Islet of Langerhans (tissue), 1 donor: ENCODE measurements around the gene FRMD5.
"Not testable (repeated sequence)": the region's sequence is repeated elsewhere in the genome, so short reads cannot be mapped to it uniquely, and the experiment has no call there.

ENCODE experiments used
- FAIRE-seq: peaks from one replicate; lab custom pipeline; 2011; peaks lifted over from hg19 to GRCh38; lab: Jason Lieb, UNC

FRMD5 gene

DNA sequence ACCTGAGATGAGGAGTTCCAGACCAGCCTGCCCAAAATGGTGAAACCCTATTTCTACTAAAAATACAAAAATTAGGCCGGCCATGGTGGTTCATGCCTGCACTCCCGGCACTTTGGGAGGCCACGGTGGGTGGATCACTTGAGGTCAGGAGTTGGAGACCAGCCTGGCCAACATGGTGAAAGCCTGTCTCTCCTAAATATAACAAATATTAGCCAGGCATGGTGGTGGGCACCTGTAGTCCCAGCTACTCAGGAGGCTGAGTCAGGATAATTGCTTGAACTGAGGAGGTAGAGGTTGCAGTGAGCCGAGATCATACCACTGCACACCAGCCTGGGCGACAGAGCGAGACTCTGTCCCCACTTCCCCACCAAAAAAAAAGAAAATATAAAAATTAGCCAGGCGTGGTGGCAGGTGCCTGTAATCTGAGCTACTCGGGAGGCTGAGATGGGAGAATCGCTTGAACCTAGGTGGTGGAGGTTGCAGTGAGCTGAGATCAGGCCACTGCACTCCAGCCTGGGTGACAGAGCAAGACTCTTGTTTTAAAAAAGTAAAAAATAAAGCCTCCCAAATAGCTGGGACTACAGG, 364.3 kb downstream of the FRMD5 start:
- FAIRE-seq: not testable (repeated sequence)

DNA sequence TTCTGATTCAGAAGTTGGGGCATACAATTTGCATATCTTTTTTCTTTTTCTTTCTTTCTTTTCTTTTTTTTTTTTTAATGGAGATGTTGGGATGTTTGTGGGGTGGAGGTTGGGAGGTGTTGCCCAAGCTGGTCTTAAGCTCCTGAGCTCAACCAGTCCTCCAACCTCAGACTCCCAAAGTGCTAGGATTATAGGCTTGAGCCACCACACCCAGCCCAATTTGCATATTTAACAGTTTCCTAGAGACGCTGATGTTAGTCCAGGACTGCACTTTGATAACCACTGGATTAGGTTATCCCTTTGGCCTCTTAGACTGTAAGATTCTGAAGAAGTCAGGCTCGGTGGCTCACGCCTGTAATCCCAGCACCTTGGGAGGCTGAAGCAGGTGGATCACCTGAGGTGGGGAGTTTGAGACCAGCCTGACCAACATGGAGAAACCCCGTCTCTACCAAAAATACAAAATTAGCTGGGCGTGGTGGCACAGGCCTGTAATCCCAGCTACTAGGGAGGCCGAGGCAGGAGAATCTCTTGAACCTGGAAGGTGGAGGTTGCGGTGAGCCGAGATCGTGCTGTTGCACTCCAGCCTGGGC, 365.0 kb downstream of the FRMD5 start:
- not testable (repeated sequence) for FAIRE-seq

DNA sequence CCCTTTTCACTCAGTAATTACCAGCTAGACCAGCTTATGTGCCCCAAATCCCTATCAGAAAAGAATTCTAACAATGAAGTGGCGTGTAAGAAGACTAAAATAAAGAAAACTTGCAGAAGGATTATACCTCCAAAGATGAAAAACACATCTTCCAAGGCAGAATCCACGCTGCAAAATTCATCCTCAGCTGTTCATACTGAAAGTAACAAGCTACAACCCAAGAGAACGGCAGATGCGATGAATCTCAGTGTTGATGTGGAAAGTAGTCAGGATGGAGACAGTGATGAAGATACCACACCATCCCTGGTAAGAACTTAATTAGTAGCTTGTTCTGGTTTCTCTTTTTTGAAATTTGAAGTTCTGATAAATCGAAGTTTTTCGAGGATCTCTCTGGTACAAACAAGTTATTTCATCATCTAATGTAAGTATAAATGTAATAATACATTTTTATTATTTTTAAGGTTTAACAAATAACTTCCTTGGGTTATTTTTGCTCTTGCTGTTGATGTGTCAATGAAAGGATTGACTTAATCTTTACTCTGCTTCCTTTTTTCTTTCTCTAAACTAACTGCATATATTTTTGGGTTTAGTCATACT, 366.9 kb downstream of the FRMD5 start:
- FAIRE-seq: no peak

DNA sequence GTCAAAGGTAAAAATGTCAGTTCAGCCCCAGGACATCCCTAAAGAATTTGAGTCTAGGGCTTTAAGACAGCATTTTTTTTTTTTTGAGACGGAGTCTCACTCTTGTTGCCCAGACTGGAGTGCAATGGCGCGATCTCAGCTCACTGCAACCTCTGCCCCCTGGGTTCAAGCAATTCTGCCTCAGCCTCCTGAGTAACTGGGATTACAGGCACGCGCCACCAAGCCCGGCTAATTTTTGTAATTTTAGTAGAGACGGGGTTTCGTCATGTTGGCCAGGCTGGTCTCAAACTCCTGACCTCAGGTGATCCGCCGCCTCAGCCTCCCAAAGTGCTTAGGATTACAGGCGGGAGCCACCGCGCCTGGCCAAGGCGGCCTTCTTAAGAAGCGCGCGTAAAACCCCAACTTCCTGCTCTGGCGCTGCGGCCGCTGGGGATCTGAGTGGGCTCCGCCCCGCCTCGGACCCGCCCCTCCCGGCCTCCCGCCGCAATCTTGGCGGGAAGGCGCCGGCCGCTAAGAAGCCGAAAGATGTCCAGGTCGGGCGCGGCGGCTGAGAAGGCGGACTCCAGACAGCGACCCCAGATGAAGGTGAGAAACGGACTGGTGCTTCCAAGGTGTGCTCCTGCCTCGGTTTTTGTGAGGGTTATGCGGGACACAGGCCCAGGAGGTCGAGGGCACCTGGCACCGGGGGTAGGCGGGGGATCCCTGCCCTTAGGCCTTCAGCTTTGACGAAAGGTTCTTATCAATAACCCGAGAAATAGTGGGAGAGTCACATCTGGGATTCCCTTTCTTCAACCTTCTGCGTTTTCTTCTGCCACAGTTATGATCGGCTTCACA, 368.3 kb downstream of the FRMD5 start, which contains the start of gene WDR76:
WDR76 (plus strand) TSS at position 495 of the 834 bp plus-strand sequence; CDS start at position 526, 31 bp downstream.
- FAIRE-seq: no peak

DNA sequence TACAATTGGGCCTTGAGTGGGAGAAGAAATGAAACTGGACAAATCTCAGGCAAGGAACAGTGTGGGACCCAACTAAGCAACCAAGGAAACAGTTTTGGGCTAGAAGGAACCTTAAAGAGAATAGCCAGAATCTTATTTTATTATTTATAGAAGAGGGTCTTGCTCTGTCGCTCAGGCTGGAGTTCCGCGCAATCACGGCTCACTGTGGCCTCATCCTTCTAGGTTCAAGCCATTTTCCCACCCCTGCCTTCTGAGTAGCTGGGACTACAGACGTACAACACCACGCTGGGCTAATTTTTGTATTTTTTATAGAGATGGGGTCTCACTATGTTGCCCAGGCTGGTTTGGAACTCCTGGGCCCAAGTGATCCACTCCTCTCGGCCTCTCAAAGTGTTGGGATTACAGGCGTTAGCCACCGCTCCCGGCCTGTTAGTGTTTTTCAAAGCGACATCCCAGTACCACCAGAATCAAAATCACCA, 369.0 kb downstream of the FRMD5 start:
- FAIRE-seq: no peak

DNA sequence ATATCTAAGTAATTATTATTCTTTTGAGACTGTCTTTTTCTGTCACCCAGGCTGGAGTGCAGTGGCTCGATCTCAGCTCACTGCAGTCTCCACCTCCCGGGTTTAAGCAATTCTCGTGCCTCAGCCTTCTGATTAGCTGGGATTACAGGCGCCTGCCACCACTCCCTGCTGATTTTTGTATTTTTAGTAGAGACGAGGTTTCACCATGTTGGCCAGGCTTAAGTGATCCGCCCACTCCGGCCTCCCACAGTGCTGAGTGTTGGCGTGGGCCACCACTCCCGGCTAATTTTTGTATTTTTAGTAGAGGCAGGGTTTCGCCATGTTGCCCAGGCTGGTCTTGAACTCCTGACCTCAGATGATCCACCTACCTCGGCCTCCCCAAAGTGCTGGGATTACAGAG, 369.8 kb downstream of the FRMD5 start:
- FAIRE-seq: not testable (repeated sequence)

DNA sequence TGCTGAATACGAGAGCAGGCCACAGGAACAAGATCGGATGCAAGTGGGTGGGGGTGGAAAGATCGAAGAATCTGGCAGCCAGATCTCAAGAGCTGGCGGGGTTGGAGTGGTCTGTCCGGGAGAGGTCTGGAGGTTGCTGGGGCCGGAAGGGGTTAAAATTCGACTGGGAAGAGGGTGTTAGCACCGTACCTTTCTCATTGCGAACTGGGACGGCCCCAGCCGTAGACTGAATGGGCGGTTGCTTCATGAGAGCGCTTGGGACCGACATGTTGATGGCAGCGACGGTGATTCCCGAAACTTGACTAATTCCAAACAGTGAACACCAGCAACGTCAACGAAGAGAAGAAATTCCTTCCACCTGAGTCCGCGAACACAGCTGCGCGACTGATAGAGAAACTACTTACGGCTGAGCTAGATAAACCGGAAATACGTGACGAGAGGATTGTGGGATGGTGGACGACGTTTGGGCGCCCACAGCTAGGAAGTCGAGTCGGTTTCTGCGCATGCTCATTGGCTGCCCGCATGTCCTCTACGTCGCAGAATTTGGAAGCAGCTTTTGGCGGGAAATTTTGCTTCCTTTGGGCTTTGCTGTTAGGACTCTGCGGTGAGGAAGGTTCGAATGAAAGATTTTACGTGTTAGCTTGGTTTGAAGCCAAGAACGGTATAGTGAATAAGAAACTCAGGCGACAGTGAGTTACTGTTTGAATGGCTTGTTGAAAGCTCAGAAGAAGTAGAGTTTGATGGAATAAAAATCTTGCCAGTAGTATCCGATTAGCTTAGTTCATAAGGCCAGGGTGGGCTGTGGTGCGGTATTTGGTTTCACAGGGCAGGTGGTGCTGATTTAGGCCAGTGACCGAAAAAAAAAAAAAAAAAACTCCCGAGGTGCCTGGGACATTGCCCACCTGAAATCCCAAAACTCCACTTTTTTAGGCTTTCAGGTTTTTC, 370.5 kb downstream of the FRMD5 start, which contains the start of gene MFAP1:
MFAP1 (minus strand) TSS at position 389 of the 945 bp plus-strand sequence; CDS start at position 268, 121 bp downstream.
- FAIRE-seq: peak; percentile 96

DNA sequence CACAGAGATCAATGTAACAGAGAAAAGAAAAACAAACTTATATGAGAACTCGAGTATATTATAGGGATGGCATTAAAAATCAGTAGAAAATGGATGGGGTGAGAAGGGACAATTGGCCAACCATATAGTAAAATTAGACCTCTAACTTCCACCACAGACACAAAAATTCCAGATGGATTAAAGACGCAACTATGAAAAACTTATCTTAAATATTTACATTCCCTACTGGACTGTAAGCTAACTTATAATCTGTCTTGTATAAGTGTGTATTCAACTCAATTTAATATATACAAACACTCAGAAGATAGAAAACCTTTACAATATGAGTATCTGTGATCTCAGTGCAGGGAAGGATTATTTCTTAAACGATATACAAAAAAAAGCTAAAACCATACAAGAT, 373.6 kb downstream of the FRMD5 start:
- no peak for FAIRE-seq
